ENCODE measurements around the gene IGF2R. TPM values are rescaled to one million over a fixed set of nuclear protein-coding genes. Genes with fewer than 3 reads are reported as not detected.
"Not testable (repeated sequence)": the region's sequence is repeated elsewhere in the genome, so short reads cannot be mapped to it uniquely, and the experiment has no call there.

IGF2R gene
- total RNA-seq, 5 donors from 2014 or later (not counting 1 experiment from before 2014, with no cell fraction given) = 63.4 to 87.5 (median 70.5) TPM

DNA sequence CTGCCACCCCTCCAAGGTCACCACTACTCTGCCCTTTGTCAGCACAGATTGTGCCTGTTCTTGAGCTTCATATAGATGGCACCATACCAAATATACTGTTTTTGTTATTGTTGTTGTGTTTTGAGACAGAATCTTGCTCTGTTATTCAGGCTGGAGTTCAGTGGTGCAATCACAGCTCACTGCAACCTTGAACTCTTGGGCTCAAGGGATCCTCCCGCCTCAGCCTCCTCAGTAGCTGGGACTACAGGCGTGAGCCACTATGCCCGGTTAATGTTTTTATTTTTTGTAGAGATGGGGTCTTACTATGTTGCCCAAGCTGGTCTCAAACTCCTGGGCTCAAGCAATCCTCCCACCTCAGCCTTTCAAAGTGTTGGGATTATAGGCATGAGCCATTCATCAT is 171.6 kb downstream of the IGF2R start:
- POLR2A ChIA-PET; H3K27ac Mint-ChIP-seq; H3K4me3 Mint-ChIP-seq; H3K27me3 Mint-ChIP-seq; H3K9me3 Mint-ChIP-seq; H3K4me1 ChIP-seq (ENCODE audit: control insufficient read depth in 1 of 2, extremely low read depth in 1 of 2, insufficient read depth in 2 of 2, low read length in 2 of 2); DNase-seq; H3K36me3 ChIP-seq (ENCODE audit: control insufficient read depth in 2 of 2, extremely low read depth in 1 of 2, insufficient read depth in 1 of 2, low read length in 1 of 2); H3K9me3 ChIP-seq; H3K27me3 ChIP-seq (replicated peaks in 1 of 2; ENCODE audit: control insufficient read depth in 2 of 2, extremely low read depth in 1 of 2, insufficient read depth in 2 of 2, low read length in 1 of 2); H3K27ac ChIP-seq (ENCODE audit: low read length); ATAC-seq (replicated peaks in 1 of 4); H3K4me3 ChIP-seq (ENCODE audit: control insufficient read depth in 1 of 2, extremely low read depth in 1 of 2, low read length in 1 of 2): not testable (repeated sequence)
- H3K4me1 Mint-ChIP-seq = peaks cover 9 to 10% (median 9%) of the 10 kb centered on the region in 3 donors
- H3K36me3 Mint-ChIP-seq = peaks cover 14% of the 10 kb centered on the region
- CTCF ChIA-PET = interaction anchor here in 1 of 2 donors (1.4 kb wide), 1 partner anchor 12 kb away, joined by 6 read pairs; no protein-coding TSS in a partner anchor
- WGBS (ENCODE audit: insufficient coverage) = no CpG with 5 or more reads among the region's 3 CpGs

DNA sequence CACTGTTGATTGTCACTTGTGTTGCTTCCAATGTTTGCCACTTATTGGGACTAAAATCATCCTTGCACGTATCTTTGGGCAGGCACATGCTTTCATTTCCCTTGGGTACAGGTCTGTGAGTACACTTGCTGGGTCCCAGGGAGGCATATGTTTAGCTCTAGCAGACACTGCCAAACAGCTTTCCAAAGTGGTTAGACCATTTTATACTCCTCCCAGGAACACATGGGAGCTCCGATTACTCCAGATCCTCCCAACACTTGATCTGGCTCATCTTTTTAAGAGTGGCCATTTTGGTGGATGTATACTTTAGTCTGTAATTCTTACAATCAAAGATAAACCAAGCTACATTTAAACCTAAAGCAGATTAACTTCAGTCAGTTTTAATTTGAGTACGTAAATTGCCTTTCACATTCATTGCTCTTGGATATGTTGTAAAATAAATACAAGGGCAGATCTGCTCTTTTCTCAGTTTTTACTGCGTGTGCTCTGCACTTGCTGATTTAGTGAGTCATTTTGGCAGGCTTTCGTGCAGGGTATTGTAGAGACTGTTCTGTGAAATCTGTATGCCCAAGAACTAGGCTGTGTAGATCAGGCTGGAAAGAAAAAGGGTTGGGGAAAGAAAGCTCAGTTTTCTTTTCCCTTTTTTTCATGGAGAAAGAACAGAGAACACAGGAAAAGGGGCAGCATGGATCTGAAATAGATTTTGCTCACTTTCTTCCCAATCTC is 172.3 kb downstream of the IGF2R start:
- H3K4me1 Mint-ChIP-seq = peaks cover 9 to 10% (median 9%) of the 10 kb centered on the region in 3 donors
- H3K36me3 ChIP-seq (ENCODE audit: control insufficient read depth in 2 of 2, extremely low read depth in 1 of 2, insufficient read depth in 1 of 2, low read length in 1 of 2) = no peaks in the 10 kb centered on the region
- no peak overlapping the region for H3K4me3 Mint-ChIP-seq
- peaks cover 17% of the 10 kb centered on the region for H3K36me3 Mint-ChIP-seq
- DNase-seq (no peak), ATAC-seq (replicated peaks in 1 of 4) (no peak)
- H3K27me3 Mint-ChIP-seq = peaks cover 0 to 3% of the 10 kb centered on the region in 2 donors
- H3K9me3 Mint-ChIP-seq = peaks cover 2 to 3% (median 3%) of the 10 kb centered on the region in 3 donors
- H3K27ac ChIP-seq (ENCODE audit: low read length) = no peak overlapping the region
- 80% methylated on average over 2 of the region's 5 CpGs for WGBS (ENCODE audit: insufficient coverage)
- H3K4me3 ChIP-seq (ENCODE audit: control insufficient read depth in 1 of 2, extremely low read depth in 1 of 2, low read length in 1 of 2) = no peak overlapping the region
- H3K27me3 ChIP-seq (replicated peaks in 1 of 2; ENCODE audit: control insufficient read depth in 2 of 2, extremely low read depth in 1 of 2, insufficient read depth in 2 of 2, low read length in 1 of 2) = peaks cover 0 to 3% of the 10 kb centered on the region in 2 experiments
- H3K27ac Mint-ChIP-seq = no peak overlapping the region
- no peaks in the 10 kb centered on the region for H3K9me3 ChIP-seq
- peaks cover 0 to 3% of the 10 kb centered on the region in 2 experiments for H3K4me1 ChIP-seq (ENCODE audit: control insufficient read depth in 1 of 2, extremely low read depth in 1 of 2, insufficient read depth in 2 of 2, low read length in 2 of 2)
- POLR2A ChIA-PET = interaction anchor here in 1 of 2 donors (0.6 kb wide), 1 partner anchor 13 kb away, joined by 8 read pairs; no protein-coding TSS in a partner anchor
- CTCF ChIA-PET = interaction anchor here in 1 of 2 donors (1.4 kb wide), 1 partner anchor 12 kb away, joined by 6 read pairs; no protein-coding TSS in a partner anchor

DNA sequence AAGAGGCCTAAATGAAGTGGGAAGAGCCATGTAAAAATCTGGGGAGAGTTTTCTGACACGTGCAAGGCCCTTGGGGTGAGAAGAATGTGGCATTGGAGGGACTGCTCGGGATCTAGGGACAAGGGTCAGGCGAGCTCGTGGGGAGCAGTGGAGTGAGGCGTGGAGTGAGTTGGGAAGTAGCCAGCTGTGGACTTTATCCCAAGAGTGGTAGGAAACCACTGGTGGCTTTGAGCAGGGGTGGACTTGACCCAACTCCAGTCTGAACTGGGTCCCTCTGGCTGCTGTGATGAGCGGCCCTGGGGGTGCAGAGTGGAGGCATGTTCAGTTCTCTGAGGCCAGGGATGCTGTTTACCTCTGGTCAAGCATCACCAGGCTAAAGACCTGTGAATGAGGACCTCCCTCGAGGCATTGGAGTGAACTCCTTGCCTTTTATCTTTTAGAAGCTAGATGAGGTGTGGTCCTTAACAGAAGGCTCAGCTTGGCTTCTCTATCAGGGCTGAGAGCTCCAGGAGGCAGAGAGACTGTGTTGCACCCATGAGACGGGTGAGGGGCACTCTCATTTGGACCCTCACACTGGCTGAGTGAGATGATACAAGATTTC is 173.3 kb downstream of the IGF2R start:
- no peak for ATAC-seq (replicated peaks in 1 of 4)
- Mint-ChIP-seq H3K27ac (no peak overlapping the region), H3K4me1 (peaks cover 9 to 10% (median 9%) of the 10 kb centered on the region in 3 donors), H3K27me3 (peaks cover 0 to 4% of the 10 kb centered on the region in 2 donors), H3K9me3 (peaks cover 2 to 3% (median 3%) of the 10 kb centered on the region in 3 donors), H3K36me3 (peaks cover 18% of the 10 kb centered on the region), H3K4me3 (no peak overlapping the region)
- ChIA-PET POLR2A (interaction anchor here in 1 of 2 donors (0.6 kb wide), 1 partner anchor 14 kb away, joined by 8 read pairs; no protein-coding TSS in a partner anchor), CTCF (interaction anchor here (1.0 to 1.4 kb wide), 2 partner anchors 11 to 248 kb away, joined by 3 to 6 read pairs; no protein-coding TSS in a partner anchor)
- H3K9me3 ChIP-seq = no peaks in the 10 kb centered on the region
- H3K27ac ChIP-seq (ENCODE audit: low read length) = no peak overlapping the region
- H3K4me1 ChIP-seq (ENCODE audit: control insufficient read depth in 1 of 2, extremely low read depth in 1 of 2, insufficient read depth in 2 of 2, low read length in 2 of 2) = peaks cover 0 to 3% of the 10 kb centered on the region in 2 experiments
- peaks cover 0 to 3% of the 10 kb centered on the region in 2 experiments for H3K27me3 ChIP-seq (replicated peaks in 1 of 2; ENCODE audit: control insufficient read depth in 2 of 2, extremely low read depth in 1 of 2, insufficient read depth in 2 of 2, low read length in 1 of 2)
- WGBS (ENCODE audit: insufficient coverage) = 65% methylated on average over 8 of the region's 8 CpGs
- DNase-seq = no peak
- H3K36me3 ChIP-seq (ENCODE audit: control insufficient read depth in 2 of 2, extremely low read depth in 1 of 2, insufficient read depth in 1 of 2, low read length in 1 of 2) = no peaks in the 10 kb centered on the region
- no peak overlapping the region for H3K4me3 ChIP-seq (ENCODE audit: control insufficient read depth in 1 of 2, extremely low read depth in 1 of 2, low read length in 1 of 2)

DNA sequence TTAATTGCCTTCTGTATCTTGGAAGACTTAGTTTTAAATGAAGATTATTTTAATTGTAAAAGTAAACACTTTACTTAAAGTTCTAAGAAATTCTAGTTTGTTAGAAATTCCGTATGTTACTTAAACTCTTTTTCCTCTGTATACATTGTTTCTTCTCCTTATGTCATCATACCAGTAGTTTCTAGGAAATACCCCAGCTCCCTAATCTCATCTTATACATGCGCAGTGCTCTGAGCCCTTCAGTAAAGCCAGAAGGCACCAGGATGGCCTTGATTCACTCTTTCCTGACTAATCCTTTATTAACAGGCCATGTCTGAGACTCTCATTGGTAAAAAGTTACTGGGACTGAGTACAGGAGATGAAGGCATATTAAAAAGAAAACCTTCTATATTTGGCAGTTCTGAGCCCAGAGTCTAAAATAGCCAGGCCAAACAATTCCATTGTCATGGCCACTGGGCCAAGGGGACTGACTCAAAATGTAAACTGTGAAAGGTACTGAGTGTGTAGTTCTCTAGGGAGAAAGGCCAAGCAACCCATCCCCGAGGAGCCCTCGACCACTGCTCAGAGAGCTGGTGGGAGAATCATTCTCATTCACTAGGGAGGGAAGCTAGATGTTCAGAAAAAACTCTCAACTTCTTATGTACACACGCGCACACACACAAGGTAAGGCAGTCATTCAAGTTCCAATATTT is 177.7 kb downstream of the IGF2R start:
- Histone ChIP-seq H3K27me3 (replicated peaks in 1 of 2; ENCODE audit: control insufficient read depth in 2 of 2, extremely low read depth in 1 of 2, insufficient read depth in 2 of 2, low read length in 1 of 2) (peaks cover 0 to 2% of the 10 kb centered on the region in 2 experiments), H3K27ac (ENCODE audit: low read length) (no peak overlapping the region), H3K9me3 (no peaks in the 10 kb centered on the region), H3K36me3 (ENCODE audit: control insufficient read depth in 2 of 2, extremely low read depth in 1 of 2, insufficient read depth in 1 of 2, low read length in 1 of 2) (no peaks in the 10 kb centered on the region), H3K4me1 (ENCODE audit: control insufficient read depth in 1 of 2, extremely low read depth in 1 of 2, insufficient read depth in 2 of 2, low read length in 2 of 2) (no peaks in the 10 kb centered on the region), H3K4me3 (ENCODE audit: control insufficient read depth in 1 of 2, extremely low read depth in 1 of 2, low read length in 1 of 2) (no peak overlapping the region)
- Mint-ChIP-seq H3K27me3 (peaks cover 0 to 9% of the 10 kb centered on the region in 2 donors), H3K36me3 (peaks cover 23% of the 10 kb centered on the region), H3K4me3 (no peak overlapping the region), H3K27ac (no peak overlapping the region), H3K4me1 (no peaks in the 10 kb centered on the region), H3K9me3 (peaks cover 3 to 9% (median 6%) of the 10 kb centered on the region in 3 donors)
- DNase-seq = no peak
- WGBS (ENCODE audit: insufficient coverage) = no CpG with 5 or more reads among the region's 6 CpGs
- ChIA-PET CTCF (interaction anchor here in 1 of 2 donors (1.0 kb wide), 1 partner anchor 387 kb away, joined by 4 read pairs; no protein-coding TSS in a partner anchor), POLR2A (interaction anchor here in 1 of 2 donors (0.6 kb wide), 1 partner anchor 530 kb away, joined by 3 read pairs; no protein-coding TSS in a partner anchor)
- no peak for ATAC-seq (replicated peaks in 1 of 4)

DNA sequence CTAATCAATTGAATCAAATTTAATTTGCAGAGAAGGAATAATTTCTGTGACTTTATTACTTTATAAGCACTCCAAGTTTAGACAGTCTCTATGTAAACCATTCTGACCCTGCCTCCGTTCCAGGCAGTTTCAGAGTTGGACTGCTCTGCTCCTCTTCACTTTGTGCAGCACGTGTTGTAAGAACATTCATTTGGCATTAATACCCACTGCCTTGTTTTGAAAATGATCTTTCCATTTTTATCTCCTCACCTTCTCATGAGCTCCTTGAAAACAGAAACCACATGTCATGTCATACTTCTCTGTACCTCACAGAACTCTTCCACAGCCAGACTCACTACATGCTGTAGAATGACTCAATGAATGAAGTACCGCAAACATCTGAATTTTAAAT is 178.3 kb downstream of the IGF2R start:
- Histone ChIP-seq H3K4me3 (ENCODE audit: control insufficient read depth in 1 of 2, extremely low read depth in 1 of 2, low read length in 1 of 2) (no peak overlapping the region), H3K4me1 (ENCODE audit: control insufficient read depth in 1 of 2, extremely low read depth in 1 of 2, insufficient read depth in 2 of 2, low read length in 2 of 2) (no peaks in the 10 kb centered on the region), H3K27ac (ENCODE audit: low read length) (no peak overlapping the region), H3K9me3 (no peaks in the 10 kb centered on the region), H3K36me3 (ENCODE audit: control insufficient read depth in 2 of 2, extremely low read depth in 1 of 2, insufficient read depth in 1 of 2, low read length in 1 of 2) (no peaks in the 10 kb centered on the region), H3K27me3 (replicated peaks in 1 of 2; ENCODE audit: control insufficient read depth in 2 of 2, extremely low read depth in 1 of 2, insufficient read depth in 2 of 2, low read length in 1 of 2) (peaks cover 0 to 2% of the 10 kb centered on the region in 2 experiments)
- 94% methylated on average over 2 of the region's 3 CpGs for WGBS (ENCODE audit: insufficient coverage)
- CTCF ChIA-PET = interaction anchor here in 1 of 2 donors (1.1 kb wide), 1 partner anchor 308 kb away, joined by 3 read pairs; no protein-coding TSS in a partner anchor
- H3K36me3 Mint-ChIP-seq = peaks cover 24% of the 10 kb centered on the region
- no peaks in the 10 kb centered on the region for H3K4me1 Mint-ChIP-seq
- H3K27me3 Mint-ChIP-seq = peaks cover 0 to 9% of the 10 kb centered on the region in 2 donors
- no peak overlapping the region for H3K27ac Mint-ChIP-seq
- H3K9me3 Mint-ChIP-seq = peaks cover 3 to 14% (median 6%) of the 10 kb centered on the region in 3 donors
- POLR2A ChIA-PET = no interaction called here
- H3K4me3 Mint-ChIP-seq = no peak overlapping the region
- no peak for DNase-seq
- ATAC-seq (replicated peaks in 1 of 4) = no peak

DNA sequence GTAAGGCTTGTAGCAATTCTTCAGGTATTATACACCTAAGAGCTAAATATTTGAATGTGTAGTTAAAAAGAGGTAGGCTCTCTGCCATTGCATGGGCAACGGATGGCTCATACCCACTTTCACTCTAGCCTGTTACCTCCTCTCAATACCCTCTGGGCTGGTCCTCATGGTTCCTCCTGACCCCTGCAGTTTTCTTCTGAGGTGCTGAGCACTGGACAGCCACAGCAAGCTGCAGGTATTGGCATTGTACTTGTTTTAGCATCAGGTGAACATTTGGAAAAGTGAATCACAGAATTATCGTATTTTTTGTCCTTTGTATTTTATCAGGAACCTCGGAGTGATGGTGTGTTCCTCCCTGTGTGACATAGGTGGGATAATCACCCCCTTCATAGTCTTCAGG is 185.6 kb downstream of the IGF2R start:
- H3K36me3 Mint-ChIP-seq = peaks cover 27% of the 10 kb centered on the region
- Histone ChIP-seq H3K36me3 (ENCODE audit: control insufficient read depth in 2 of 2, extremely low read depth in 1 of 2, insufficient read depth in 1 of 2, low read length in 1 of 2) (no peaks in the 10 kb centered on the region), H3K27ac (ENCODE audit: low read length) (no peak overlapping the region), H3K4me3 (ENCODE audit: control insufficient read depth in 1 of 2, extremely low read depth in 1 of 2, low read length in 1 of 2) (no peak overlapping the region), H3K27me3 (replicated peaks in 1 of 2; ENCODE audit: control insufficient read depth in 2 of 2, extremely low read depth in 1 of 2, insufficient read depth in 2 of 2, low read length in 1 of 2) (no peaks in the 10 kb centered on the region), H3K9me3 (no peaks in the 10 kb centered on the region), H3K4me1 (ENCODE audit: control insufficient read depth in 1 of 2, extremely low read depth in 1 of 2, insufficient read depth in 2 of 2, low read length in 2 of 2) (no peaks in the 10 kb centered on the region)
- no peak overlapping the region for H3K27ac Mint-ChIP-seq
- no peaks in the 10 kb centered on the region for H3K4me1 Mint-ChIP-seq
- DNase-seq = no peak
- ChIA-PET CTCF (no interaction called here), POLR2A (no interaction called here)
- H3K27me3 Mint-ChIP-seq = no peaks in the 10 kb centered on the region
- ATAC-seq (replicated peaks in 1 of 4) = no peak
- peaks cover 4 to 26% (median 12%) of the 10 kb centered on the region in 3 donors for H3K9me3 Mint-ChIP-seq
- no peak overlapping the region for H3K4me3 Mint-ChIP-seq
- WGBS (ENCODE audit: insufficient coverage) = no CpG with 5 or more reads among the region's 3 CpGs

Measured in T-cell (primary cell).